HG02884 (cell line): Measurements from ENCODE around the gene NKRF.

Experiments
- ATAC-seq: cut with Tn5 transposase; IDR thresholded peaks from one replicate; pipeline ENCODE4 v1.9.1; 2021; ENCODE audit warnings: mild to moderate bottlenecking, moderate library complexity; ENCODE audit not compliant: unreplicated experiment

NKRF gene

GRCh38 chrX:119617517-119618164 lies 11.4 kb upstream of the NKRF start:
- ATAC-seq: peak; percentile 47

GRCh38 chrX:119614776-119615175 lies 8.6 kb upstream of the NKRF start:
- no peak for ATAC-seq

- no peak for ATAC-seq
Measured at GRCh38 chrX:119607018-119607389, 780 bp upstream of the NKRF start.

- ATAC-seq: peak; percentile 26
Measured at GRCh38 chrX:119605464-119606279, 552 bp downstream of the NKRF start.

DNA sequence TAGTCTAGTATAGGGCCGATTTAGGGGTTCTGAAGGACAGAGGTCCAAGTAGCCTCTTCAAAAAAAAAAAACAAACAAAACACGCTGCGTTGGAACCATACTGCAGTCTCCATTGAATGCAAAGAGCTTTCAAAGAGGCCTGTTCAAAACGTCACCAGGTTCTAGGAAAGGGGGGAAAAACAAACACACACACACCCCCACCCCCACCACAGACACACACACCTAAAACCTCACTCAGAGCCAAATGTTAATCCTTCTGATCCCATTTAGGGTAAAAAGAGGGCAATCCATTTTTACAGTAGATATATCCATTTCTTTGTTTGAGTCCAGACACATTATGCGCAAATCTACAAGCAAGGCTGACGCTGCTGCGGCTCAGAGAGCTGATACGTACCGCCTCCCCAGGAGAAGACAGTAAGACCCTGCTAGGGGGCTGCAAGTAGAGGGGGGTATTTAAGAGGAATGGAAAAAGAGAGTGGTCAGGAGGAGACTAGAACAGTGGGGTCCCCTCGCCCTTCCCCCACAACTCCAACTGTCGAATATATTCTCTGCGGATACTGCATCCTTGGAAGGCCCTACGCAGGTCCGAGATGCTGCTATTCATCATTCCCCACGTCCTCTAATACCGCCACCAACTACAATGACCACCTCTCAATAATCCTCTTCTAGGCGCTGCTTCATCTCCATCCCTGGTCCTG lies 1.3 kb downstream of the NKRF start:
- ATAC-seq: no peak

GRCh38 chrX:119602701-119603255 lies 3.4 kb downstream of the NKRF start:
- ATAC-seq: no peak

DNA sequence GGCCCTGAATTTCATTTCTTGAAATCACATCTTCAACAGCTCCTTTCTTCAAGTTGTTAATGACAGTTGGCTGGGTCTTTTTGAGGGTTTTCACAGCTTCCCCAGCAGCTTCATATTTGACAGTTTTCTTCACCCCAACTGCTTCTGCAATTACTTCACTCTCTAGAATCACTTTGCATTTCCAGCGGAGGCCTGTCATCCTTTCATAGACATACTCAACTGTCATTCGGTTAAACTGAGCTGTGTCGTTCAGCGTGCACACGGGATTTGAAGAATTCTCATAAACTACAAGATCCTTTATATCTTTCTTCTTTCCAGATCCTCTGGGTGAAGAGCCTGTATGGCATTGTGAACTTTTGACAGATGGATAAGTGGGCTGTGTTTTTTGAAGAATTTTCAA lies 16.4 kb downstream of the NKRF start:
- no peak for ATAC-seq

DNA sequence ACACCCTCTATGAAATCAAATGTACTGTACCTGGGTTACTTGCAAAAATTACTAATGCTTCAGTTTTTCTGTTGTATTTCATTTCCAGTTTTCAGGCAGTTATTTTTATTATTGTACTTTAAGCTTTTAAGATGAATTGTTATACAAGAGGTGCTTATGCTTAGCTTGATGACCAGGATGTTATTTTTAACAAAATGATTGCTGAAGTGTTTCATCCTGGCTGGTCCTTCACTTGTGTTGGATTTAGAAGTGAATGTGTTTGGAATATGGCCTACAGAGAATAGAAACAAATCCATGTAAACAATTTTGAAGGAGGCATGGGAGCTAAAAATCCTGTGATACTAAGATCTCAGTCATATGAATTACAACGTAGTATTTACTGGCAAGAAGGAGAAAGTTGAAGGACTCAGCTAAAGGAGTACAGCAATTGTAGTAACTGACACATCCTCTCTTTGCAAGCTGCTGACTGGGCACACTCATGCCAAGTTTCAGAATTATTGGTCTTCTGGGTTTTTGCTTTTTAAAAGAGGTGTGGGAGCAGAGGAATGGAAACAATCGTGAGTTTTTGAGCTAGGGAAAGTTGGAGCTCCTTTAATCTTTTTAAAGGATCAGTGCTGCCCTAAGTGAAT lies 22.7 kb downstream of the NKRF start:
- ATAC-seq: no peak

DNA sequence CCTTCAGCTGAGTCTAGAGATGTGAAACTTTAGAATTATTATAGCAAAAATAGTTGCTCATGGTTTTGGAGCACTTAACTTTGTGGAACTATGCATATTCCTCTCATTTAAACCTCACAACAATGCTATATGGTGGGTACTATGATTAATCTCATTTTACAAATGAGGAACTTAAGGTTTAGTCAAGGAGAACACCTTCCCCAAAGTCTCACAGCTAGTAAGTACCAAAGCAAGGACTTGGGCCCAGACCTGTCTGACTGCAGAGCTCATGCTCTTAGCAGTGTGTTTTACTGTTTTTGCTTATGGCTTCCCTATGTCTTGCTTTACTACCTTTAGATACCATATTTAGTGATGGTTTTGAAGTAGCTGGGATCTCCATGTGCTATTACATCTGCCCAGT lies 26.8 kb downstream of the NKRF start:
- ATAC-seq: no peak

- ATAC-seq: peak; percentile 70
Measured at GRCh38 chrX:119574394-119575266, 31.6 kb downstream of the NKRF start, which contains the start of gene UBE2A. TSS of gene UBE2A (plus strand) at chrX:119574563. CDS start at chrX:119574712, 149 bp downstream.

DNA sequence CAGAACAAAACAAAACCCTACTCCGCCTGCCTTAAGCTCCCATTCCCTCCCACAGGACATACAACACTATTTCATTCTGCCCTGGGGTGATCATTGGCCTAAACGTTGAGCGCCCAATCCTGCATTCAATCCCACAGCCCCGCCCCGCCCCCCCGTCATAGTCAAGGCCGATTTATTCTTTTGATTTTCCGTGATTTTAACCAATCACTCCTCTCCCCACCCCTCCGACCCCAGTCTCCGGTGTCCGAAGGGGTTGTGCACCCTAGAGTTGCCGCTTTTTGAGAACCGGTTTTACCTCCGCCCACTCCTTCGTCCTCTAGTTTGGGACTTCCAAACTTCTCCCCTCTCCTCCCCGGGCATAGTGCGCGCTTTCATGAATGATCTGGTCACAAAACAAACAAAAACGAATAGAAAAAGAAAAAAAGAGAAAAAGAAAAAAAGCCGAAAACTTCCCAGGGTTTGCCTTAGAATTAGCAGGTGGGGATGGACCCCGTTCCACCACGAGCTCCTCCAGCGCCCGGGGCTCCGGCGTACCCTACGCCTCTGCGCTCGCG lies 32.3 kb downstream of the NKRF start:
- peak; percentile 6 for ATAC-seq

DNA sequence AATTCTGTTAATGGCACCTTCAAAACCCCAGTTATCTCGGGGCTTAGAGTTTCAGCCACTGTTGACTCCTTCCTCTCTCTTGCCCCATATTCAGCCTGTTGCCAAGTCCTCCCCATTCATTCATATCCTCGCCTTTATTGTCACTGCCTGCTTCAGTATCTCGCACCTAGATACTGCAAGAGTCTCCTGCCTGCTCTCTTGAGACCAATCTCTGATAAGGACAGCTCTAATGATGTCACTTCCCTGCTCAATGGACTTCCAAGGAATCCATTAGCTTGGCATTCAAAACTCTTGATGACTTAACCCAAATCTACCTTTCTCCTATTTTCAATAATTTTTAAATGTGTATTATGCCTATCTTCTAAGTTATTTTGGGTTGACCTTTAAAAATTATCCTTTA lies 33.0 kb downstream of the NKRF start:
- no peak for ATAC-seq

DNA sequence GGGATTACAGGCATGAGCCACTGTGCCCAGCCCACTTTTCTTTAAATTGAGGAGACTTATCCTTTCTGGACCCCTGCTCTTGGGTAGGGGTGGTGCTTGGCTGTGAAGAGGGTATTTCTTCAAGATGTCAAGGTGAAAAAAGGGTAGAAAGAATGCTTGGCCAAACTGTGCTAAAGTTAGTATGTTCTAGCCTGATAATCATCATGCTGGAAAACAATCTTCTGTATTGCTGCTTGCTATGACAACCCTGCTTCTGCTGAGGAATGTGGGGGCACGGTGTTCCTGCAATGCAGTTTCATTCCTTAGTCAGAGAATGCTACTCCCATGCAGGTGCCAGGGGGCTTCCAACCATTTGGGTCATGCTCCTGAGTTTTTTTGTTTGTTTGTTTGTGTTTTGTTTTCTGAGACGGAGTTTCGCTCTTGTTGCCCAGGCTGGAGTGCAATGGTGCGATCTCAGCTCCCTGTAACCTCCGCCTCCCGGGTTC lies 35.8 kb downstream of the NKRF start:
- ATAC-seq: no peak

DNA sequence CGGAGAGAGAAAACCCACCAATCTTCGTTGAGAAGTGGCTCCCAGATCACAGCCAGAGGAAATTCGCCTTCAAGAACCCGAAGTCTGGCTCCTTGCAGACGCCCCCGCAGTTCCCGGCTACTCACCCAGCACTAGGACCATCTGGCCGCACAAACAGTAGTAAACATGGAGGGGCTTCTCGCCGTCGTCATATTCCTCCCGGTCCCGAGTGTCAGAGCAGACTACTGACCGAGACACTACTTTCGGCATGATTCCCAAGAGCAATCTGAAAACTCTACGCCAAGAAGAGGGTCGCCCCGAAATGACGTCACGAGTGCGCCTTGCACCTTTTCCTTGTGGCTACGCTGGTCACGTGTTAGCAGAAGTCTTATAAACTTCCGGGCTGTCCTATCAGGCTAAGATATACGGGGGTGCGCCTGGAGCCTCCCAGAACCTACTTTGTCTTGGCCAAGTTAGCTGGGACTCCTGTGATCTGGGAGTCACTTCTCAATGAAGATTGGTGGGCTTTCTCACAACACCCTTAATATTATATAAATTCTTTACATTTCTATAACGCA lies 41.0 kb downstream of the NKRF start, which contains the start of gene STEEP1:
TSS of gene STEEP1 (minus strand) at position 303 of the 557 bp plus-strand sequence. CDS start at position 249, 54 bp downstream.
- peak; percentile 94 for ATAC-seq

DNA sequence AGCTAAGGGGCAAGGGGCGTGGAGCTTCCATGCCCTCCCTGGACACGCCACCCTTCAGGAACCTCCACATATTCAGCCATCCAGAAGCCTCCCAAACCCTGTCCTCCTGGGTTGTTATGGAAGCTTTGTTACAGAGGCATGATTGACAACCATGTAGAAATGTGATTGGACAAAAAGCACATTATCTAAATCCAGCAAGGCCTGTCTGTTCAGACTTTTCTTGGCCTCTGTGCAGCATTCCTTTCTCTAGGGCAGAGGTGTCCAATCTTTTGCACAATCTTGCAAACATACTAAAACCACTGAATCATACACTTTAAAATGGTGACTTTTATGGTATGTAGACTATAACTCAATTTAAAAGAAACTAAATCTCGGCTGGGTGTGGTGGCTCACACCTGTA lies 53.7 kb downstream of the NKRF start:
- ATAC-seq: no peak

- ATAC-seq: peak; percentile 63
Measured at GRCh38 chrX:119549327-119550016, 56.8 kb downstream of the NKRF start.

DNA sequence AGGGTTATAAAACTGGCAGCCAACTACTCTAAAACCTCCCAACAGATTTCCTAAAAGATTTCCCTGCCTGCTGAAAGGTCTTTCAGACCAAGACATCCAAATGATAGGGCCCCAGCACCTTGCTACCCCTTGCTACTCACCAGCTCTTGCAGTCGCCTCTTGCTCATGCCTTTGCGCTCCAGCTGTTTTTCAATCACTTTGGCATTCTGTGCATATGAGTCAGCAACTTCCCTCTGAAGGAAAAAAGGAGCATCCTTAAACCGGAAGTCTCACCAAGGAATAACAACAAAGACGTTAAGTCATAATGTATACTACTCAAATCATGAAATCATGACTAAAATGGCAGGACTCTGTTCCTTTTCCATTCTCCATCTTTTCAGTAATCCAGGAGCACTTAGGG lies 65.0 kb downstream of the NKRF start:
- no peak for ATAC-seq

- no peak for ATAC-seq
Measured at GRCh38 chrX:119539872-119540271, 66.4 kb downstream of the NKRF start.
